GM20000 (cell line): ENCODE results near the gene MTMR6.
A peak's percentile ranks its signal among the peaks of the same experiment; 100 is the strongest.

ENCODE experiments used
- DNase-seq: peaks from one replicate; pipeline ENCODE4 v3.0.0; 2012; ENCODE audit warnings: low spot score
- CTCF ChIP-seq: IDR thresholded peaks from 2 replicates; pipeline ENCODE4 v1.5.1; 2012; ENCODE audit warnings: mild to moderate bottlenecking, control low read depth; ENCODE audit errors: extremely low read depth, missing control alignments

The MTMR6 gene

DNA sequence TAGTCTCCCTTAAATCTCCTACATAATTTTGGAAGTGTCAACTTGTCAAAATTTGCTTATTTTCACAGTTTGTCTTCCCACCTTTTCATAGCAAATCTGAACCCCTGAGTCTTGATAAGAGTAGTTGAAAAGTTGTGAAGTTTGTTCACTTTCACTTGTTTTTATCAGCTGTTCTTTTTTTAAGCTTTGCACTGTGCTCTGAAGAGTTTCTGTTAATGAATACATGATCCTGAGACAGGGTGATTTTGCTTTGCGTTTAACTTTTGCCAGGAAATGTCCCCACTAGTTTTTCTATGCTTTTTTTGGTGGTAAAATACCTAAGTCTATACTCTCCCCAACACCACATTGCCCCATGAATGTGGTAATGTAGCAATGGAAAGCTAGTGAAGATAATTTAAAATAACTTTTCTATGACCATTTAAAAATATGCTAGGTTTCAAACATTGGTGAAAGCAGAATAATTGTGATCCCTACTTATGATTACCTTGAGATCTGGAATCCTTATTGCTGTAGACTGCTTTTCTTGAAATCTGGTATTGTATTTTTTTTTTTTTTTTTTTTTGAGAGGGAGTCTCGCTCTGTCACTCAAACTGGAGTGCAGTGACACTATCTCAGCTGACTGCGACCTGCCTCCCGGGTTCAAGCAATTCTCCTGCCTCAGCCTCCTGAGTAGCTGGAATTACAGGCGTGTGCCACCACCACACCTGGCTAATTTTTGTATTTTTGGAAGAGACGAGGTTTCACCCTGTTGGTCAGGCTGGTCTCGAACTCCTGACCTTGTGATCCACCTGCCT is 19.6 kb upstream of the MTMR6 start:
- no peak for TF ChIP-seq CTCF
- DNase-seq, result no peak

GRCh38 chr13:25302121-25302520 is 14.8 kb upstream of the MTMR6 start:
- no peak for TF ChIP-seq CTCF
- DNase-seq, result no peak

DNA sequence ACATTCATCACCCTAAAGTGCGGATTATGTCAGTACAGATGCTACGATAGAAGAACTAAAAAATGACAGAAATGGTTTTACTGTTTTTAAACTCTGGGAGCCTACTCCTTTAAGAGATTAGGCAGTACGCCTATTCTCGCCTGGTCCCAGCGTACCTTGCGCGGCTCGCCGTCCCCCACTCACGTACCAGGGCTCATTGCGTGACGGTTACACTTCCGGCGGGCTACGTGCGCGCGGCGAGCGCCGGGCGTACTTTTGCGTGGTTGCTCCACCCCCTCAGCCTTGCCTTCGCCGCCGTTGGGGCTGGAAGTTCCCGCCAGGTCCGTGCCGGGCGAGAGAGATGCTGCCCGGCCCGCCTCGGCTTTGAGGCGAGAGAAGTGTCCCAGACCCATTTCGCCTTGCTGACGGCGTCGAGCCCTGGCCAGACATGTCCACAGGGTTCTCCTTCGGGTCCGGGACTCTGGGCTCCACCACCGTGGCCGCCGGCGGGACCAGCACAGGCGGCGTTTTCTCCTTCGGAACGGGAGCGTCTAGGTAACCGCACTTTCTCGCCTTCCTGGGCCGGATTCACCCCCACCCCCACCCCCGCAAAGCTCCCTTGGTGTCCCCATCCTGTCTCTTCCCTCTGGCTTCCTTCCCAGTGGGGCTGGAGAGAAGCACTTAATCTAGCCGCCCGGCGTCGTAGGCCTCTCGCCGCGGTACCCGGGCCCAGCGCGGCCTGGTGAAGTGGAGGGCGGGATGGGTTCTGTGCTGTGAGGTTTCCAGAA is 14.2 kb upstream of the MTMR6 start, which contains the start of gene NUP58:
NUP58 (plus strand) TSS at position 279 of the 767 bp plus-strand sequence; CDS start at position 428, 149 bp downstream.
- TF ChIP-seq CTCF, result no peak
- peak; percentile 90 for DNase-seq

GRCh38 chr13:25300861-25301346 is 13.6 kb upstream of the MTMR6 start:
- TF ChIP-seq CTCF, result no peak
- no peak for DNase-seq

DNA sequence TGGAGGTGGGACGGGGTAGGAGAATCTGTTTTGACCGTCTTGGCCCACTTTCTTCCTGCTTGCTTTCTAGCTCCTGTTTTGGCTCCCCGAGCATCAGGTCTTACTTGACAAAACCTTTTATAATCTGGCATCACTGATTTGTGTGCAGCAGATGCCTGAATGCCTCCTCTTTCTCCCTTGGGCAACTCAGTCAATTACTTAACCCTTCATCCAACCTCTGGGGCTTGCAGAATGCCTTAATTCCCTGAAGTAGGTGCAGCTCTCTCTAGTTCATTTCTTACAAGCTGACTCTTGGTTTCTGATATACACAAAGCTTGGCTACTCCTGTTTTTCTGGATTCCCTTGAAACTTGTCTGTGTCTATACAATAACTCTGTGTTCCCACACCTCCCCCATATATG is 8.4 kb upstream of the MTMR6 start:
- DNase-seq, result no peak
- TF ChIP-seq CTCF, result no peak

DNA sequence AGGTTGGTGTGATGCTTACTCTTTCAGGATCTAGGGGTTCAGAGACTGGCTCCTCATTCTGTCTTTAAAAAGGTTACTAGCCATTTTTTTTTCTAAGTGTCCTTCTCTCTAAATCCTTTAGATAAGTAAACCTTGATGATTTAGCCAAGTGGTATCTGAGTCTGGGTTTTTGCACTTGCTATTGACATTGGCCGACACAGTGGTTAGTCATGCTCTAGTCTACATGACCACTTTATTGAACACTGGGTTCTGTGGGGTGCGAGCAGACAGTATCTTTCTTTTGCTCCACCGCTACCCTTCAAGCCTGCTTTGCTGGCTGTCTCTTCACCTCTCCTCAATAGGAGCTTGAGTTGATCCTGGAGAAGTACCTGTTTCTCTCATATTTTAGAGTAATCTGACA is 7.9 kb upstream of the MTMR6 start:
- no peak for TF ChIP-seq CTCF

GRCh38 chr13:25292301-25292700 is 5.0 kb upstream of the MTMR6 start:
- DNase-seq, result no peak
- no peak for TF ChIP-seq CTCF

More for the DNA sequence above, 7.9 kb upstream of the MTMR6 start:
- DNase-seq, result no peak
